GM18867 (cell line): ENCODE data around the gene POGLUT3.
A peak's percentile ranks its signal among the peaks of the same experiment; 100 is the strongest.

ENCODE experiments used
- ATAC-seq: cut with Tn5 transposase; IDR thresholded peaks from one replicate; pipeline ENCODE4 v1.9.1; 2021; ENCODE audit warnings: mild to moderate bottlenecking, moderate library complexity; ENCODE audit not compliant: unreplicated experiment

POGLUT3 gene

DNA sequence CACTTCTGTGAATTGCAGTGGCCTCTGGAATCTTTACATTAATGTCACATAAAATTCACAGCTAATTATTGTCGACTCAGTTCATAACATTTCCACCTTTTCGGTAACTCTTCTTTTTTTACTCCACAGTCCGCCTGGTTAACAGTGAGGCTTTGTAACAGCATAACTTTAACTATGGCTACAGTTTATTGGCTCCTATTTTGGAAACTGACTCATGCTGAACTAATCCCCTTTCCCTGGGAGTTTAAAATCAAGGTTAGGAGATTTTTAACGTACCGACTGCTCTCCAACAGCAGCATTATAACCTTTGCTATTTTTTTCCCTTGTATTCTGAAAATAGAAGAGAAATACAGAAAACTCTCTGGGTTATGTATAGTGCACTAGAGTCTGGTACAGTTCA, 3.2 kb upstream of the POGLUT3 start:
- ATAC-seq: no peak

DNA sequence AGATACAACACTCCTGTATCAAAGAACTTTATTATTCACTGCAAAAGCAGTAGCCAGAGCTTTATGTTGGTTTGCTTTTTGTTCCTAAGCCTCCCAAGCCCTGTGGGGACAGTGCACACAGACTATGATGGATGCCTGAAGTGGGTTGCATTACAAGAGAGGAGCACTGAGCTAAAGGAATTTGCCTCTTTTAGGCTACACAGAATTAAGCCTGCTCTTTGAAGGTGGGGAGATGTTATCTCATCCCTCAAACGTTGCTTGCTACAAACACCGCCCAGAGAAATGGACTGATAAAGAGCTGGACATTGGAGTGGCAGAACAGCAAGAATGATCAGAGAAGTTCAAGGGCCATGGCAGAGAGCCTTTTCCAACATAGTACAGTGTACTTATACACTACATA, 2.5 kb upstream of the POGLUT3 start:
- ATAC-seq: no peak

GRCh38 chr11:108500169-108500568, 2.0 kb upstream of the POGLUT3 start:
- ATAC-seq: no peak

GRCh38 chr11:108498816-108499408, 728 bp upstream of the POGLUT3 start:
- ATAC-seq: no peak

DNA sequence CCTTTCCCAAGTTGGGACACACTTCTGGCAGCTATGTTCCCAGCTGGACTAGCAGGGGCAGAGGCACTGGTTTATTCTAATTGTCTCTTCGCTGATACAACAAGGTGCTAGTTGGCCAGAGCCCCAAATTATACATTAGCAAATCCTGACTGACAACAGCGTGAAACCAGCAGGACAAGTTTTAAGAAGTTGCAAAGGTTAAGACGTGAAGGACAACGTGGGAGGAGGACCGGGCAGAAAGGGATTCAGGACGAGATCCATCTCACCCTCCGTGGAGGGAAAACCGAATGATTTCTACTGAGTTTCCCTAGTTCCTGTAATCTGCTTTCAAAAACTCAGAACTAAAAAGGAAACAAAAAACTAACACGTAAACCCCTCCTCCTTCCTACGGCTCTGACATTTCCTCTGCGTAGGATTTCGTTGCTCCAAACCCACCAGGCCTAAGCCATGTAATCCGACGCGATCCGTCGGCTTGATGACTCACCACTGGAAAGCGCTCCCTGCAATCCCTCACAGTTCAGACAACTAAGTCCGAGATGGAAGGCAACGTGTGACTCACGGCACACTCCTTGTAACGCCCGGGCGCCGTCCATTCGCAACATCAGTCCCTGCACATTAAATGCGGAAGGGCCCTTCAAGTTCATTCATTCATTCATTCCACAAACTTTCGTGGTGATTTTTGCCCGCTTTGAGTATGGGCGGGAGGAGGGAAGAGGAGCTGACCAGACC, 703 bp downstream of the POGLUT3 start:
- peak; percentile 55 for ATAC-seq

DNA sequence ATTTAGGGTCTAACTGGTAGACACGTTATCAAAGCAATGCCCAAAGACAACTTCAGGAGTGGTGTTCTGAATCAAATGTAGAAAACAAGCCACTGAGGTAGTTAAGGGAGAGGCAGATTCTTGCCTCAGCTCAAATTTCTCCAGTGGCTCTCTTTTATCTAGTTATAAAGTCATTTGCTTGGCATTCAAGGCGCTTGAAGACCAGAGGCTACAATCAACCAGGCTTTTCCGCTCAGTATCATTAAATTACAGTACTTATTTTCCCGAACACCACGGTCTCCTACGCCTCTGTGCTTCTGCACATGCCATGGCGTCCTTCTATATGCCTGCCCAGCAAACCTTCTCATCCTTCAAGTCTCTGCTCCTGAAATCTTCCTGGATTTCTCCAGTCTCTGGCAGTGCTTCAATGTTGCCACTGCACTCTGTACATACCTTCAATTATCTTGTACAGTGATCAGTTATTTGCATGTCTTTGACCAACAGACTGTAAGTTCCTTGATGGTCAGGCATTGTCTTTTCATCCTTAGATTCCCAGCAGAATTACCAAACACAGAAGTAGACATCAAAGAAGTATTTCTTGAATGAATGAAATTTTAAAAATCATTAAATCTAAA, 1.4 kb downstream of the POGLUT3 start:
- no peak for ATAC-seq

GRCh38 chr11:108495326-108495725, 2.9 kb downstream of the POGLUT3 start:
- no peak for ATAC-seq

- ATAC-seq: no peak
These were observed 4.0 kb downstream of the POGLUT3 start for GRCh38 chr11:108494182-108494581.

DNA sequence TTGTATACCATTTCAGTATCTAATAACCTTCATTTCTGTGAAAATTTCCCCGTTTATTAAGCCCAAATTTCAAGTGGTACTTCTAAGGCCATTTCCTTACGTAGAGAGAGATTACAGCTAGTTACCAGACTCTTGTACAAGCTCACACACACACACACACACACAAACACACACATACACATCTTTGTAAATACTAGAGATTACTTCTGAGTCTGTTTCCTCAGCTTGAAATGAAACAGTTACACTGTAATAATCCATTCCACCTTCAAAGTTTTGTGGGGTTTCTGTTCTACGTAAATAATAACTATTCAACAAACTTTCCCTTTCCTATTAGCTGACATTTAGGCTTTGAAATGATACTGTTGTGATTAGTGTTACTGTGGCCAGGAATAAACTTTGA, 6.2 kb downstream of the POGLUT3 start:
- ATAC-seq: no peak

- no peak for ATAC-seq
These were observed 11.4 kb downstream of the POGLUT3 start for GRCh38 chr11:108486828-108487227.

- ATAC-seq: no peak
These were observed 11.9 kb downstream of the POGLUT3 start for GRCh38 chr11:108486331-108486730.

- ATAC-seq: no peak
These were observed 15.0 kb downstream of the POGLUT3 start for GRCh38 chr11:108483163-108483562.

DNA sequence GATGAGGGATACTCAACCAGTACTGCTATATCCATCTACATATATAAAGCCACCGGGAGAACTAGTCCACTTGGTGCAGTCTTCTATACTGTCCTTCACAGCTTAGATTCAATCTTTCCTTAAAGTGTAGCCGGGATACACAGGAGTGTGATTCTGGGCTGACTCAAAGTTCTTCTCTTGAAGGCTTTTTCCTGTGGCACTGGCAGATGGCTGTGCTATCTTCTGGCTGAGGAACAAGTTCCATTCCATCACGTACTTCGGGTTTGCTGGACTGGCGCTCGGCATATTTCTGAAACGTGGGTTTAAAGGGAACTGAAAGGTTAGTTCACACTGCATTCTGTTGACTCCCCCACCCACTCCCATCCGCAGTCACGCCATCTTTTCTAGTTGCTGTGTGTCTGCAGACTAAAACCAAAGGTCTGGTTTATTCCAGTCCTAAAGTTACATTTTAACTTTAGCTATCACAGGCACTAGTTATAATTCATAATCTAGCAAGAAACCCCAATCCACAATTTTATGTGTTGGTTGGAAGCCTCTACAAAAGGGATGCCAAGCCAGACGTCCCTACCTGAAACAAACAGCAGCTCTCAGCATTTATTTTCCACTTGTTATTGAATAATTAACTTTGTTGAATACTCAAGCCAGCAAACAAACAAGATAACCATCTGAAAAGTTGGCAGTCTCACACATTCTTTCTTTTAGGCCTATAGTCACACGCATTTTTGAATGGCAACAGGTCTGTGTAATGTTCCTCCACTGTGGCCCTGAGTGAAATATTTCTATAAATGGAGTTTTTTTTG, 23.3 kb downstream of the POGLUT3 start:
- ATAC-seq: peak; percentile 61

GRCh38 chr11:108472681-108473080, 25.5 kb downstream of the POGLUT3 start:
- ATAC-seq: no peak

GRCh38 chr11:108468478-108468864, 29.7 kb downstream of the POGLUT3 start:
- ATAC-seq: no peak

DNA sequence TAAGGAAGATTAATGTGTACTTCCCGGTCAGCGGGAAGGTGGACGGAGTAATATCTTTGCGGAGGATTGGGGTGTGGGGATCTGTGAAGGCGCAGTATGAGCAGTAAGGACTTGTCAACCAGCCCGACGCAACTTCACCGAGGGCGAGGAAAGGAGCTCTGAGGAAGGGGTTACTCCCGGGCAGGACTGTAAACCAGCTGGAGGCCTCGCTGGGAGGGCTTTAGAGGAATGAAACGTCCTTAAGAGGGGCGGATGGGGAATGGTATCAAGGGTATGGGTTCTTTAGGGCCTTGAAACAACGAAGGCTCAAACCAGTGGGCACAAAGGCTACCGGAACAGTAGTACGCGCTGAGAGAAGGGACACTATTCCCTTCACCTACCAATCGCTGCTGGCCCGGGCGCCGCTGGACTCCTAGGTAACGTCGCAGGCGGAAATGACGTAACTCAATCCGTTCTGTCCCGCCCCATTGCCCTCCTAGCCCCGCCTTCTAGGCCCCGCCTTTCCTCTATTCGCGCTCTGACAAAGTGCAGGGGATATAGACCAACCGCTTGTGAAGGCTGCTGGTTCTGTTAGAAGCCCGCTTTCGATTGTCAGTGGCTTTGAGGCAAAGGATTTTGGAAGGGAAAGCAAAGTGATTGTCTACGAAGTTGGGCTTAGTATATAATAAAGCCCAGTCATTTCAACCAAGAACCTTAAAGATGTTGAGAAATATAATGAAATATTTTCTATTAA, 30.9 kb downstream of the POGLUT3 start, which contains the start of gene C11orf65:
TSS of gene C11orf65 (minus strand) at position 439 of the 733 bp plus-strand sequence. CDS start 5,970 bp downstream, outside the sequence.
- ATAC-seq: peak; percentile 99

GRCh38 chr11:108466405-108466804, 31.8 kb downstream of the POGLUT3 start:
- ATAC-seq: no peak

- ATAC-seq: no peak
These were observed 44.9 kb downstream of the POGLUT3 start for GRCh38 chr11:108453207-108453835.
